Dedifferentiated amniotic fluid mesenchymal stem cell (primary cell): Measurements from ENCODE around the gene GBA2.

Source experiments
- DNase-seq: peaks from one replicate; pipeline ENCODE4 v3.0.0-alpha.2; 2016; ENCODE audit errors: extremely low spot score

The GBA2 gene

DNA sequence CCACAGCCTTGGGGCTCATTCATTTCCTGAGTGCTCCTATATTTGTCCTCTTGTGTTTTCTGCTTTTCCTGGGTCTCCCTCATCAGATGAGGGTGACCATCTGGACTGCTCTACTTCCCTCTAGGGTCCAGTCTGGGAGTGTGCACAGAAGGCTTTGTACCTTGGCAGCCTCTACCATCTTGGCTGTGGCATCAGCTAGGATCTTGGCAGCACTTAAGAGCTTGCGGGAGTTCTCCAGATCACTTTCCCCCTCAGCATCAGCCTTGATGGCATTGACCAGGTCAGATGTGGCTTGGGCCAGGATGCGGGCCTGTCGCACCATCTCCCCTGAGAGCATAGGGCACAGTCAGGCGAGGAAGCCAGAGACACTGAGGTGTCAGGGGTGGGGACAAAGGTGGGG lies 32.8 kb downstream of the GBA2 start:
- DNase-seq: no peak

- no peak for DNase-seq
Measured at GRCh38 chr9:35714579-35715252, 34.3 kb downstream of the GBA2 start.

- no peak for DNase-seq
Measured at GRCh38 chr9:35714123-35714522, 34.9 kb downstream of the GBA2 start.

- DNase-seq: no peak
Measured at GRCh38 chr9:35713578-35713977, 35.5 kb downstream of the GBA2 start.

DNA sequence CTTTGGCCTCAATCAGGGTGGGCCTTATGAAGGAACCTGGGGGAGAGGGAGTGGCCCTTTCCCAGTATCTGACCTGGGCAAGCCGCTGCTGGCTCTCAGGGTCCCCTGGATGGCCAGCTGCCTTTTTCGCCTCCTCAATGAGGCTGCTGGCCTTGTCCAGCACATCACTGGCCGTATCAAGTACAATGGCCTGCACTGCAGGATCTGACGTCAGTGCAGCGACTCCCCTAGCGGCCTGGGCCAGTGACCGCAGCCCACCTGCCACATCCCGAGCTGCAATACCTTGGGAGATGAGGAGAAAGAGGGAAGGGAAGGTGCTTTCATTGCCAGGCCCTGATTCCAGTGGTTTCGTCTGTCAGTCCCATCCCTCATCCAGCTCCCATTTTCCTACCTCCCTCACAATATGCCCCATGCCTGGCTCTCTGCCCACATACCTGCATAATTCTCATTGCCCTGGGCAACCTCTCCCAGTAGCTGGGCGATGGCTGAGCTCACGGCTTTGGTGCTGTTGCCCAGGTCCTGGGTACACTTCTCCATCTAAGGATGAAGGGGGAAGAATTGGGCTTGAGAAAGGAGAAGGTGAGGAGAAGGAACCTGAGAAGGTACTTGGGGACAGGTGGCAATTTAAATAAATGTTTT lies 36.1 kb downstream of the GBA2 start:
- no peak for DNase-seq

- no peak for DNase-seq
Measured at GRCh38 chr9:35711501-35712428, 37.3 kb downstream of the GBA2 start.

- DNase-seq: no peak
Measured at GRCh38 chr9:35710818-35711500, 38.1 kb downstream of the GBA2 start.

DNA sequence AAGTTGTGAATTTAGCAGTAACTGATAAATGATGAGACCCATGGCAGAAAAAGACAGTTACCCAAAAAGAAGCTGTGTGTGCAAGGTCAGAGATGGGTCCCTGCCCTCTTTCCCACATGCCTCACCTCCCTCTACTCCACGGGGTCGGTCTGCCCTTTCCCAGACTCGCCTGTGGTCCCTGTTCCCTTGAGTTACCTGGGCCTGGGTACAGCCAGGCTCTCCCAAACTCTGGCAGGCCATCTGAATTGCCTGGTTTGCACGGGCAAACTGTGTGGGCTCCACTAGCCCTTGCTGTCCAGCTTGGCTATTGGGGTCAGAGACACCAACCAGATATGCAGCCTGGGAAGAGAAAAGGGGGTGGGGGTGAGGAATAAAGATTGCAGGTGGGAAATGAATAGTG lies 40.9 kb downstream of the GBA2 start:
- DNase-seq: no peak

GRCh38 chr9:35706951-35707350 lies 42.1 kb downstream of the GBA2 start:
- DNase-seq: no peak

DNA sequence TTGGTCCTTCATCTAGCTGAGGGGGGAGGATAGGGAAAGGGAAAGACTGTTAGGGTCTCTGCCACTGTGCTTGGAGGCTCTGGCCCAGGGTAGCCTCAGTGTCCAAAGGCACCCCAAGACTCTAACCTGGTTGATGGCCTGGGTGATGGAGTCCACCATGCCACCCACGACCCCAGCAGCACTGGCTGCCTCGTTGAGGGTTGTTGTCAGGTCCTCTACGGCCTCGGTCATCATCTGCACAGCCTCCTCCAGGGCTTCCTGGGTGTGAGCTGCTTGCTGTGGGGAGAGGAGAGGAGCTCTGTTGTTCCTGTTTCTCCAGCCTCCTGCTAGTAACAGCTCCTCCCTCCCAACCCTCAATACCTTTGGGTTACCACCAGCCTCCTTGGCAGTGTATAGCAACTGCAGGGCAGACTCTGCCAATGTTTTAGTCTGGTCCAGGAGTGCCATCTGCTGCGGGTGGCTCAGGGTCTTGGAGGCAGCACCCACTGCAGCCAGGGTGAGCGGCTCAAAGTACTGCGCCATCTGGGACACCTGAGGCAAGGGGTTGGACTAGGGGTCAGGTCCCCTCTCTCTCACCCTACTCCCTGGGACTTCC lies 43.1 kb downstream of the GBA2 start:
- DNase-seq: no peak

DNA sequence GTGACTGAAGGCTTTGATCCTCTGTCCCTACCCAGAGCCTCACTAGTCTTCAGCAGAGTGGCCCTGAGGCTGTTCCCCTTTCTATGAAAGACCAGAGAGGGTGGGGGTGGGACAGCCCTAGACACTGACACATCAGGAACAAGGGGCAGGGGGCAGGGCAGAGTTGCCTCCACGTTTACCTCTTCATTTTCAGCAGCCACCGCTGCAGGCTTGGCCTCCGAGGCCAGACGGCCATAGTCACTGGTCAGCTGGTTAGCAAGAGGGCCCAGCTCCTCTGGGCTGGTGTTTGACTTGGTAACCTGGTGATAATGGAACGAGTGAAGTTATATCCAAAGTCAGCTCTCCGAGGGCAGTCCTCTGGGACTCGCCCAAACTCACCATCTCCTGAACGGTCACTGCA lies 43.7 kb downstream of the GBA2 start:
- no peak for DNase-seq

GRCh38 chr9:35703906-35704672 lies 44.9 kb downstream of the GBA2 start:
- no peak for DNase-seq

DNA sequence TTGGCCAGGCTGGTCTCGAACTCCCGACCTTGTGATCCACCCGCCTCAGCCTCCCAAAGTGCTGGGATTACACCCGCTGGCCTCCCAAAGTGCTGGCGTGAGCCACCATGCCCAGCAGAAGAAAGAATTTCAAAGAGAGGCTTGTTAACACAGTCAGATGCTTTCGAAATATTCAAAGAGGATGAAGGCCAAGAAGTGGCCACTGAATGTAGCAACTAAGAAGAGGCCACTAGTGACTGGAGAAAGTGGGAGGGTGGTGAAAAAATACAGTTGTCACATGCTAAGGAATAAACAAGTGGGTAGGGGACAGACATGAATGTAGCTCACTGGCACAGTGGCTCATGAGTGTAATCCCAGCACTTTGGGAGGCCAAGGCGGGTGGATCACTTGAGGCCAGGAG lies 46.3 kb downstream of the GBA2 start:
- no peak for DNase-seq

DNA sequence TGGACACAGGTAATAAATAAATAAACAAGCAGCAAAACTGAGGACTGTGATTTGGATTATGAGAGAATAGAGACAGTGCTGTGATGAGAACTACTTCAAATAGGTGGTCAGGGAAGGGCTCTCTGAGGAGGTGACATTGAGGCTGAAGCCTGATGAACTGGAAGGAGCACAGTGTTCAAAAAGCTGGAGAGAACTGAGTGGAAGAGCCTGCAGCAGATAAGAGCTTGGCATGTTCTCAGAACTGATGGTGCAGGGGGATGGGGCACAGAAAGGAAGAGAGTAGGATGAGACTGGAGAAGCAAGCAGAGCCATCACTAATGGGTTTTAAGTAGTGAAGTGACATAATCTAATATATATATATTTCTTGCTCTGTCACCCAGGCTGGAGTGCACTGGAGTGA lies 48.1 kb downstream of the GBA2 start:
- DNase-seq: no peak

DNA sequence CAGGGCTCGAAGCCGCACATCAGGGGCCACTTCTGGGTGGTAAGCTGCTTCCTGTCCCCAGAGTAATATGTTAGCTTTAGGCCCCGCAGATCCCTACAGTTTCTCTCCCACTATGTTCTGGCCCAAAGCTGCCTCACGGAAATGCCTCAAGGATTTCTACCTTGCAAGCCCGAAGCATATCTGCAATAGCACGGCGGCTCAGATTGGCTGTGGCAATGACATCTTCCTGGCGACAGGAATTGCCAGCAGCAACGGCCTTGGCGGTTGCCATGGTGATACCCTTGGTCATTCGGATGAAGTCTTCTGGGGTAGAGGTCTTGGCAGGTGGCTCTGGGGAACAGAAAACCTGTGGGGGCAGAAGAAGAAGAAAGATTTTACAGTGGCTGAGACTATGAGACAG lies 49.0 kb downstream of the GBA2 start:
- no peak for DNase-seq

DNA sequence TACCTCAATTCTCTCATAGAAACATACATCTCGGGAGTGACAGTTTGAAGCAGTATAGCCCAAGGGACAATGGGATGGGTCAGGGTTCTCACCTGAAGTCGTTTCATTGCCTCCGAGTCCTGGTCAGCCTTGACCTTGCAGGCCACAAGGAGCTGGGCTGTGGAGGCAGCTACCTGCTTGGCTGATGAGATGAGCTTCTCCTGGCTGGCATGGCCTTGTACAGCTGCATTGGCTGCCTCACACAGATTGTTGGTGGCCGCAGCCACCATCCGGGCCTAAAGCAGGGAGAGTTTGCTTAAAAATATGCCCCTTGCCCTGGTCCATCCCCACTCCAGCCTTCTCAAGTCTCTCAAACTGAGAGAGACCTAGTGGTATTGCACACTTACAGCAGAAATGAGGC lies 50.8 kb downstream of the GBA2 start:
- DNase-seq: no peak

- DNase-seq: no peak
Measured at GRCh38 chr9:35697486-35697885, 51.5 kb downstream of the GBA2 start.

DNA sequence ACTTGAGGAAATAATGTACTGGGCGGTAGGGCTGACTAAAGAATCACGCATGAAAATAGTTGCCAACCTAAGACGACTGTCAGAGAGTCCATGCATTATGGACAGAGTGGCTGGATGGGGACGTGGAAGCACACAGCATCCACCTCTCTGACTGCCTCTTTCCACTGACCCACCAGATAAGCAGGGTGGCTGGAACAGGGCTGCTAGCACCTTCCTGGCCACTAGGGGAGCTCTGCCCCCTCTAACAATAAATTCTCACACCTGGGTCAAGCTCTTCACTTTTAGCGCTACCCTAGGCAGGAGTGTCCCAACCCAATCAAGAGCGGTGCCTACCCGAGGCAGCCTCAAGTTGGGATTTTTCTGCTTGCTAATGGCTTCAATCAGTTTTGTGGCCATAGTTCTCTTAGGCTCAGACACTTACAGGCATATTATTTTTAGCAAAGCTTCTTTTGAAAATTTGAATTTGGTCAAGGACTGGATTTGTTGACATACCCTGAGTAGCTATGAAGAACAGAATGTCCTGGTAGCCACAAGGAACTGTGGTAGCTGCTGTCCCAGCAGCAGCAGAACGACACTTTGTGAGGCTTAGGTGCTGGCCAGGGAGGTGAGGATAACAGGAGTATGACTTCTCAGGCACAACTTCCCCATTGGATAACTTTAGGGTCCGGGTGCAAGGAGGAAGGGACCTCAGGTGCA lies 52.4 kb downstream of the GBA2 start:
- no peak for DNase-seq

DNA sequence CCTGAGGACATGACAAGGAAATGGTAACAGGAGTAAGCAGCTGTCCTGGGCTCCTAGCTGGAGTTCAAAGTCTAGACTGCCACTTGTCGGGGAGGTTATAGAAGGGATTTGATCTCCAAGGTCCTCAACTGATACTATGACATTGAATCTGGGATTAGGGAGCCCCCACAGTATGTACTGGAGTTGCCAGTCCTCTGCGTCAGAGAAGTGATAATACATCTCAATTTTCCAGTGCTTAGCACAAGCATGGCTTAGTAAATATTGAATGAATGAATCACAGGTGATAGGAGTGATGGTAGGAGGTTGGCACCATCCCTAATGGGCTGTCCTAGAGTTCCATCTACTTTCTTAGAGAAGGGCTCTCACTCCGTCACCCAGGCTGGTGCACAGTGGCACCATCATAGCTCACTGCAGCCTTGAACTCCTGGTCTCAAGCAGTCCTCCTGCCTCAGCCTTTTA lies 53.1 kb downstream of the GBA2 start:
- DNase-seq: no peak

DNA sequence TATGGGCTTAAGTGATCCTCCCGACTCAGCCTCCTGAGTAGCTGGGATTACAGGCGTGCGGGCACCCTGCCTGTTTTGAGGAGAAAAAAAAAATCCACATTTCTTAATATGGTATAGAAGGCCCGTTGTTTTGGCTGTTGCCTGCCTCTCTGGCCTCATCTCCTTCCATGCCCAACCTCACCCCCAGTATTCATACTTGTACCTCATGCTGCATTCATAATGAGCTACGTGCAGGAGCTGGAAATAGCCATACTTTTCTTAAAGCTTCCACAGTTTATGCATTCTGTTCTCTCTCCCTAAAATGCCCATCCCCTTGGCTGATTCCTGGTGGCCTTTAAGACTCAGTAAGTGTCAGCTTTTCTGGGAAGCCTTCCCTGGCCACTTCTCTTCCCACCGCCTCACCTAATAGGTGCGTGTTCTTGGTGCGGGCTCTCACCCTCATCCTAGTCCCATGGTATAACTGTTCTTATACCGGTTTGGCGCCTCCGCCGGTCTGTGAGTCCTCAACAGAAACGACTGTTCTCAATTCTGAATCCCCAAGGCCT lies 57.2 kb downstream of the GBA2 start:
- no peak for DNase-seq
